Smooth muscle cell (in vitro differentiated cells): ENCODE results near the gene LY6G5B. TPM values are rescaled to one million over a fixed set of nuclear protein-coding genes. Genes with fewer than 3 reads are reported as not detected.

ENCODE experiments used
- DNase-seq: peaks from one replicate; lab custom pipeline; 2025; ENCODE audit not compliant: unreplicated experiment; lab: John Stamatoyannopoulos, UW
- H2AFZ ChIP-seq: fragments of 200-600 bp; sonication (generic); 2 replicates; pipeline ENCODE4 v1.6.0; 2016; ENCODE audit warnings: antibody characterized with exemption, low read depth, mild to moderate bottlenecking
- H3F3A ChIP-seq: fragments of 200-600 bp; sonication (generic); 2 replicates; pipeline ENCODE4 v1.6.0; 2017; ENCODE audit warnings: antibody characterized with exemption, low read depth
- H3K27ac ChIP-seq: fragments of 200-600 bp; sonication (generic); 2 replicates; pipeline ENCODE4 v1.5.1; 2016; ENCODE audit warnings: low read depth, mild to moderate bottlenecking
- H3K27me3 ChIP-seq: fragments of 200-600 bp; sonication (generic); 2 replicates; pipeline ENCODE4 v1.6.1; 2016; ENCODE audit warnings: low read depth, mild to moderate bottlenecking
- H3K36me3 ChIP-seq: fragments of 200-600 bp; sonication (generic); 2 replicates; pipeline ENCODE4 v1.5.1; 2016; ENCODE audit warnings: low read depth
- H3K4me1 ChIP-seq: fragments of 200-600 bp; sonication (generic); 2 replicates; pipeline ENCODE4 v1.5.1; 2016; ENCODE audit warnings: low read depth
- H3K4me2 ChIP-seq: fragments of 200-600 bp; sonication (generic); 2 replicates; pipeline ENCODE4 v1.6.0; 2016; ENCODE audit warnings: mild to moderate bottlenecking
- H3K4me3 ChIP-seq: fragments of 200-600 bp; sonication (generic); 2 replicates; pipeline ENCODE4 v1.5.1; 2016; ENCODE audit warnings: mild to moderate bottlenecking
- H3K79me2 ChIP-seq: fragments of 200-600 bp; sonication (generic); 2 replicates; pipeline ENCODE4 v1.6.0; 2016; ENCODE audit warnings: low read depth, mild to moderate bottlenecking
- H3K9ac ChIP-seq: fragments of 200-600 bp; sonication (generic); 2 replicates; pipeline ENCODE4 v1.6.0; 2016; ENCODE audit warnings: low read depth
- H3K9me3 ChIP-seq: fragments of 200-600 bp; sonication (generic); replicated peaks from 2 replicates; pipeline ENCODE4 v1.5.1; 2016; ENCODE audit warnings: low read depth
- H4K20me1 ChIP-seq: fragments of 200-600 bp; sonication (generic); 2 replicates; pipeline ENCODE4 v1.6.0; 2016; ENCODE audit warnings: low read depth
- WGBS: methylation state at CpG from one replicate; pipeline ENCODE4 v1.1.7; 2016; ENCODE audit warnings: low lambda C conversion rate; 5-methylcytosine and 5-hydroxymethylcytosine counted together
- polyA plus RNA-seq: library from polyadenylated mRNA; unstranded; fragments of >200 nt; fragmentation: Nextera tagmentation; extraction: Ambion mirVana; gene quantifications from 2 replicates; pipeline ENCODE4 v1.2.1, GENCODE V29; 2016
- total RNA-seq: library from RNA; depleted of rRNA; stranded (reverse); fragments of >200 nt; gene quantifications from 2 replicates; pipeline ENCODE4 v1.2.3, GENCODE V29; 2014
- TF ChIP-seq, protein P1 (sequence below): fragments of 200-600 bp; sonication (generic); IDR thresholded peaks from 2 replicates; pipeline ENCODE4 v1.5.1; 2017; ENCODE audit warnings: borderline replicate concordance, mild to moderate bottlenecking, antibody characterized with exemption; ENCODE audit not compliant: insufficient read depth, poor library complexity, severe bottlenecking

LY6G5B gene
- total and polyA plus RNA-seq, 2 experiments from 2014 or later: 1.5 to 5.6 TPM

- peak; percentile 28 for DNase-seq
- Histone ChIP-seq H3K36me3 (no peaks in the 10 kb centered on the region), H3F3A (no peaks in the 10 kb centered on the region), H3K27me3 (no peaks in the 10 kb centered on the region), H3K27ac (no peak within 1 kb of the TSS), H3K9me3 (no peaks in the 10 kb centered on the region), H3K79me2 (no peaks in the 10 kb centered on the region), H4K20me1 (no peaks in the 10 kb centered on the region), H2AFZ (peak within 1 kb of the TSS; percentile 70), H3K9ac (peak within 1 kb of the TSS; percentile 28), H3K4me1 (peaks cover 14% of the 10 kb centered on the region), H3K4me2 (peak within 1 kb of the TSS; percentile 100), H3K4me3 (peak within 1 kb of the TSS; percentile 60)
- TF ChIP-seq, protein P1, sequence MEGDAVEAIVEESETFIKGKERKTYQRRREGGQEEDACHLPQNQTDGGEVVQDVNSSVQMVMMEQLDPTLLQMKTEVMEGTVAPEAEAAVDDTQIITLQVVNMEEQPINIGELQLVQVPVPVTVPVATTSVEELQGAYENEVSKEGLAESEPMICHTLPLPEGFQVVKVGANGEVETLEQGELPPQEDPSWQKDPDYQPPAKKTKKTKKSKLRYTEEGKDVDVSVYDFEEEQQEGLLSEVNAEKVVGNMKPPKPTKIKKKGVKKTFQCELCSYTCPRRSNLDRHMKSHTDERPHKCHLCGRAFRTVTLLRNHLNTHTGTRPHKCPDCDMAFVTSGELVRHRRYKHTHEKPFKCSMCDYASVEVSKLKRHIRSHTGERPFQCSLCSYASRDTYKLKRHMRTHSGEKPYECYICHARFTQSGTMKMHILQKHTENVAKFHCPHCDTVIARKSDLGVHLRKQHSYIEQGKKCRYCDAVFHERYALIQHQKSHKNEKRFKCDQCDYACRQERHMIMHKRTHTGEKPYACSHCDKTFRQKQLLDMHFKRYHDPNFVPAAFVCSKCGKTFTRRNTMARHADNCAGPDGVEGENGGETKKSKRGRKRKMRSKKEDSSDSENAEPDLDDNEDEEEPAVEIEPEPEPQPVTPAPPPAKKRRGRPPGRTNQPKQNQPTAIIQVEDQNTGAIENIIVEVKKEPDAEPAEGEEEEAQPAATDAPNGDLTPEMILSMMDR: peak; percentile 62
- WGBS: 13% methylated on average over 17 of the region's 17 CpGs
These were observed 10.7 kb downstream of the LY6G5B start, which contains the start of gene LY6G5C for GRCh38 chr6:31680226-31681134. Gene LY6G5C (minus strand): TSS chr6:31681067. CDS start chr6:31680373, 694 bp downstream.

DNA sequence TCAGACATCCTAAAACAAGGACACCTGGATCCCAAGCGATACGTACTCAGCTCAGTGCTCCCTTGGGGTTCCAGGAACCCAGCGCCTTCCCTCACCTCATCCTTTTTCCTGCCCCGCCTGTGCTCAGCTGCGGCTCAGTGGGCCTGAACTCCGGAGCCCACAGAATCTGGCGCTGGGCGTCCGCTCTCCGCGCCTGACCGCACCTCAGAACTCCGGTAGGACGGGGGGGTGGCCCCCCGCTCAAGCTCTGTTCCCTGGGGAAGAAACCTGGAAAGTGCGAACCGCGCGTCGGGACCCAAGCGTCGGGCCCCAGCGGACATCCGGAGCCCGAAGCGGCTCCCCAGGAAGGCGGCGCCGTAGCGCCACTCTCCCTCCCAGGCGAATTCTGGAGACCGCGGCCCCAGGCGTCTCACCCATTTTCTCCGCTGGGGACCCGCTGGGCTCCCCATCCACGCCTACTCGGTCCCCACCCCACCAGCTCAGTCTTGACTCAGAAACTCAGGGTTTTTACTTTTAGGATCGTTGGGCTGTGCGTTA is 11.4 kb downstream of the LY6G5B start:
- TF ChIP-seq, protein P1: no peak

GRCh38 chr6:31683591-31683990 is 13.8 kb downstream of the LY6G5B start:
- no peak overlapping the region for H3K27ac ChIP-seq
- peak overlapping the region; percentile 83 for H3K4me2 ChIP-seq
- H3K27me3 ChIP-seq: no peaks in the 10 kb centered on the region
- no peaks in the 10 kb centered on the region for H3K9me3 ChIP-seq
- 77% methylated on average over 13 of the region's 13 CpGs for WGBS
- no peaks in the 10 kb centered on the region for H3K36me3 ChIP-seq
- peaks cover 14% of the 10 kb centered on the region for H3K4me1 ChIP-seq
- no peaks in the 10 kb centered on the region for H4K20me1 ChIP-seq
- H3K79me2 ChIP-seq: no peaks in the 10 kb centered on the region
- H3K9ac ChIP-seq: no peak overlapping the region
- H3K4me3 ChIP-seq: peak overlapping the region; percentile 38
- no peaks in the 10 kb centered on the region for H3F3A ChIP-seq
- TF ChIP-seq, protein P1: no peak
- H2AFZ ChIP-seq: no peak overlapping the region
- DNase-seq: no peak

More for the DNA sequence above, 11.4 kb downstream of the LY6G5B start:
- no peaks in the 10 kb centered on the region for H3F3A ChIP-seq
- H2AFZ ChIP-seq: peak overlapping the region; percentile 70
- no peaks in the 10 kb centered on the region for H3K9me3 ChIP-seq
- H3K9ac ChIP-seq: peak overlapping the region; percentile 28
- WGBS: 2% methylated on average over 40 of the region's 40 CpGs
- no peaks in the 10 kb centered on the region for H3K79me2 ChIP-seq
- peak overlapping the region; percentile 60 for H3K4me3 ChIP-seq
- H3K27me3 ChIP-seq: no peaks in the 10 kb centered on the region
- no peaks in the 10 kb centered on the region for H4K20me1 ChIP-seq
- H3K27ac ChIP-seq: no peak overlapping the region
- peak overlapping the region; percentile 100 for H3K4me2 ChIP-seq
- no peaks in the 10 kb centered on the region for H3K36me3 ChIP-seq
- peaks cover 14% of the 10 kb centered on the region for H3K4me1 ChIP-seq
- no peak for DNase-seq
